ENCODE results near the gene CSNK1E.

CSNK1E gene

GRCh38 chr22:38272373-38273134, 44.7 kb downstream of the CSNK1E start, which contains the start of gene TMEM184B:
TSS of gene TMEM184B (minus strand) at chr22:38273010. CDS start at chr22:38247961, 25,049 bp downstream.
- peak; percentile 33 for DNase-seq

- peak; percentile 66 for DNase-seq
Observed at GRCh38 chr22:38271927-38272372, 45.3 kb downstream of the CSNK1E start.

- DNase-seq = no peak
Observed at GRCh38 chr22:38271101-38271500, 46.1 kb downstream of the CSNK1E start.

GRCh38 chr22:38270091-38270992, 46.9 kb downstream of the CSNK1E start:
- DNase-seq = no peak

GRCh38 chr22:38269466-38269865, 47.8 kb downstream of the CSNK1E start:
- DNase-seq = no peak

- no peak for DNase-seq
Observed at GRCh38 chr22:38267086-38267485, 50.1 kb downstream of the CSNK1E start.

- DNase-seq = no peak
Observed at GRCh38 chr22:38266120-38266519, 51.1 kb downstream of the CSNK1E start.

- no peak for DNase-seq
Observed at GRCh38 chr22:38264322-38264843, 52.9 kb downstream of the CSNK1E start.

GRCh38 chr22:38262051-38262795, 55.0 kb downstream of the CSNK1E start:
- no peak for DNase-seq

- no peak for DNase-seq
Observed at GRCh38 chr22:38260761-38261681, 56.2 kb downstream of the CSNK1E start.

GRCh38 chr22:38259370-38259769, 57.9 kb downstream of the CSNK1E start:
- DNase-seq = no peak

- DNase-seq = no peak
Observed at GRCh38 chr22:38258895-38259294, 58.3 kb downstream of the CSNK1E start.

GRCh38 chr22:38257650-38258250, 59.5 kb downstream of the CSNK1E start:
- peak; percentile 79 for DNase-seq

GRCh38 chr22:38257181-38257580, 60.1 kb downstream of the CSNK1E start:
- no peak for DNase-seq

GRCh38 chr22:38255697-38256096, 61.5 kb downstream of the CSNK1E start:
- DNase-seq = no peak

GRCh38 chr22:38251341-38251692, 65.9 kb downstream of the CSNK1E start:
- no peak for DNase-seq

GRCh38 chr22:38250643-38251340, 66.4 kb downstream of the CSNK1E start:
- DNase-seq = no peak

- DNase-seq = no peak
Observed at GRCh38 chr22:38249803-38250642, 67.2 kb downstream of the CSNK1E start.

GRCh38 chr22:38249301-38249700, 67.9 kb downstream of the CSNK1E start:
- DNase-seq = no peak

- DNase-seq = no peak
Observed at GRCh38 chr22:38248280-38248679, 69.0 kb downstream of the CSNK1E start.
